ENCODE results near the gene TNP1. TPM values are rescaled to one million over a fixed set of nuclear protein-coding genes. Genes with fewer than 3 reads are reported as not detected.

TNP1 gene
- total and polyA plus RNA-seq, 2 experiments from 2014 or later = not detected

- H3K9me3 ChIP-seq (ENCODE audit: low read depth) = no peaks in the 10 kb centered on the region
- no peak overlapping the region for H3K4me2 ChIP-seq
- H3K27ac ChIP-seq = no peak overlapping the region
- no peak for TF ChIP-seq CTCF (IDR thresholded peaks at IDR 0.05; ENCODE audit: poor library complexity)
- no peak for TF ChIP-seq EZH2phosphoT487 (IDR thresholded peaks at IDR 0.05; ENCODE audit: low read depth, severe bottlenecking, unreplicated experiment)
- no peak for TF ChIP-seq EZH2 (IDR thresholded peaks at IDR 0.05; ENCODE audit: borderline replicate concordance)
- H3K4me3 ChIP-seq = no peak overlapping the region
- H3K9me2 ChIP-seq (replicated peaks; ENCODE audit: insufficient read depth) = no peaks in the 10 kb centered on the region
- no peaks in the 10 kb centered on the region for H3K4me1 ChIP-seq (ENCODE audit: insufficient read depth)
- H3K27me3 ChIP-seq = no peaks in the 10 kb centered on the region
- H2AFZ ChIP-seq = no peak overlapping the region
- no peak for DNase-seq (ENCODE audit: low spot score)
- H3K79me2 ChIP-seq = no peaks in the 10 kb centered on the region
- no peaks in the 10 kb centered on the region for H3K36me3 ChIP-seq (replicated peaks; ENCODE audit: insufficient read depth, low read depth)
- no peaks in the 10 kb centered on the region for H4K20me1 ChIP-seq (ENCODE audit: insufficient read depth, poor library complexity, severe bottlenecking)
Observed at GRCh38 chr2:216900406-216900805, 40.5 kb upstream of the TNP1 start.

- no peak overlapping the region for H3K4me2 ChIP-seq
- no peaks in the 10 kb centered on the region for H3K9me2 ChIP-seq (replicated peaks; ENCODE audit: insufficient read depth)
- 80% methylated on average over 2 of the region's 2 CpGs for WGBS (ENCODE audit: low lambda C conversion rate, missing lambda C conversion rate)
- no peaks in the 10 kb centered on the region for H3K9me3 ChIP-seq (ENCODE audit: low read depth)
- no peak overlapping the region for H2AFZ ChIP-seq
- no peaks in the 10 kb centered on the region for H3K4me1 ChIP-seq (ENCODE audit: insufficient read depth)
- no peak overlapping the region for H3K4me3 ChIP-seq
- H3K36me3 ChIP-seq (replicated peaks; ENCODE audit: insufficient read depth, low read depth) = no peaks in the 10 kb centered on the region
- H3K27ac ChIP-seq = no peak overlapping the region
- no peak for DNase-seq (ENCODE audit: low spot score)
- TF ChIP-seq EZH2 (IDR thresholded peaks at IDR 0.05; ENCODE audit: borderline replicate concordance) = no peak
- H3K79me2 ChIP-seq = no peaks in the 10 kb centered on the region
- no peaks in the 10 kb centered on the region for H4K20me1 ChIP-seq (ENCODE audit: insufficient read depth, poor library complexity, severe bottlenecking)
- H3K27me3 ChIP-seq = no peaks in the 10 kb centered on the region
Observed at GRCh38 chr2:216897561-216898203, 37.8 kb upstream of the TNP1 start.

GRCh38 chr2:216890138-216890537 lies 30.3 kb upstream of the TNP1 start:
- H3K36me3 ChIP-seq (replicated peaks; ENCODE audit: insufficient read depth, low read depth) = no peaks in the 10 kb centered on the region
- no peaks in the 10 kb centered on the region for H4K20me1 ChIP-seq (ENCODE audit: insufficient read depth, poor library complexity, severe bottlenecking)
- no peak overlapping the region for H3K4me2 ChIP-seq
- H3K27me3 ChIP-seq = no peaks in the 10 kb centered on the region
- H3K9me2 ChIP-seq (replicated peaks; ENCODE audit: insufficient read depth) = no peaks in the 10 kb centered on the region
- H3K4me1 ChIP-seq (ENCODE audit: insufficient read depth) = no peaks in the 10 kb centered on the region
- H3K27ac ChIP-seq = no peak overlapping the region
- H3K79me2 ChIP-seq = no peaks in the 10 kb centered on the region
- WGBS (ENCODE audit: low lambda C conversion rate, missing lambda C conversion rate) = 99% methylated on average over 2 of the region's 2 CpGs
- H2AFZ ChIP-seq = no peak overlapping the region
- no peaks in the 10 kb centered on the region for H3K9me3 ChIP-seq (ENCODE audit: low read depth)
- no peak for TF ChIP-seq EZH2phosphoT487 (IDR thresholded peaks at IDR 0.05; ENCODE audit: low read depth, severe bottlenecking, unreplicated experiment)
- TF ChIP-seq EZH2 (IDR thresholded peaks at IDR 0.05; ENCODE audit: borderline replicate concordance) = no peak
- no peak for TF ChIP-seq CTCF (IDR thresholded peaks at IDR 0.05; ENCODE audit: poor library complexity)
- DNase-seq (ENCODE audit: low spot score) = no peak
- no peak overlapping the region for H3K4me3 ChIP-seq

GRCh38 chr2:216888887-216889622 lies 29.2 kb upstream of the TNP1 start:
- no peaks in the 10 kb centered on the region for H3K9me2 ChIP-seq (replicated peaks; ENCODE audit: insufficient read depth)
- no peak for TF ChIP-seq CTCF (IDR thresholded peaks at IDR 0.05; ENCODE audit: poor library complexity)
- no peak for TF ChIP-seq EZH2 (IDR thresholded peaks at IDR 0.05; ENCODE audit: borderline replicate concordance)
- no peak for TF ChIP-seq EZH2phosphoT487 (IDR thresholded peaks at IDR 0.05; ENCODE audit: low read depth, severe bottlenecking, unreplicated experiment)
- DNase-seq (ENCODE audit: low spot score) = no peak
- no peaks in the 10 kb centered on the region for H3K79me2 ChIP-seq
- 92% methylated on average over 8 of the region's 8 CpGs for WGBS (ENCODE audit: low lambda C conversion rate, missing lambda C conversion rate)
- H3K27ac ChIP-seq = no peak overlapping the region
- no peaks in the 10 kb centered on the region for H4K20me1 ChIP-seq (ENCODE audit: insufficient read depth, poor library complexity, severe bottlenecking)
- H3K4me1 ChIP-seq (ENCODE audit: insufficient read depth) = no peaks in the 10 kb centered on the region
- H3K4me3 ChIP-seq = no peak overlapping the region
- H2AFZ ChIP-seq = no peak overlapping the region
- no peak overlapping the region for H3K4me2 ChIP-seq
- no peaks in the 10 kb centered on the region for H3K9me3 ChIP-seq (ENCODE audit: low read depth)
- no peaks in the 10 kb centered on the region for H3K36me3 ChIP-seq (replicated peaks; ENCODE audit: insufficient read depth, low read depth)
- no peaks in the 10 kb centered on the region for H3K27me3 ChIP-seq

Measured in hepatocyte (in vitro differentiated cells).